ENCODE results near the gene TP53. TPM values are rescaled to one million over a fixed set of nuclear protein-coding genes. Genes with fewer than 3 reads are reported as not detected.

TP53 gene
- total RNA-seq, 5 donors from 2014 or later (not counting 1 experiment from before 2014, with no cell fraction given): 65.1 to 108 (median 93.5) TPM

DNA sequence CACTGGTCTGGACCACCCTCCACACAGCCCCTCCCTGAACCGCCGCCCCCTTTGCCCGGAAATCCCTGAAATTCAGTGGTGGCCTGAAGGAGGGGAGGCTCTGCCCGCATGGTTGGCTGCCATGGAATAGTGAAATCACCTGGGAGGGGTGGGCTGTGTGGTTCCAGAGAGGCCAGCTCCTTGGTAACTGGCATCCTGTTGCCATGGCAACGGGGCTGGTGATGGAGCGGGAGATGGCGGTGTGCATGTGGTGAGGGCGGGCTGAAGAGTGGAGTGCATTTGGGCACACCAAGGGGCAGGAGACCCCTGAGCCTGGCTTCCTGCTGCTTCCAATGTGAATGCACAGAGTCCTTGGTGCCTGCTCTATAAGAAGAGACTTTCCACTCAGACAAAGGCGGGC, 20.2 kb upstream of the TP53 start:
- Histone ChIP-seq H3K36me3 (ENCODE audit: control insufficient read depth in 2 of 2, extremely low read depth in 1 of 2, insufficient read depth in 1 of 2, low read length in 1 of 2) (peaks cover 7% of the 10 kb centered on the region in 2 donors), H3K27me3 (replicated peaks in 1 of 2; ENCODE audit: control insufficient read depth in 2 of 2, extremely low read depth in 1 of 2, insufficient read depth in 2 of 2, low read length in 1 of 2) (peaks cover 0 to 90% of the 10 kb centered on the region in 2 experiments), H3K4me1 (ENCODE audit: control insufficient read depth in 1 of 2, extremely low read depth in 1 of 2, insufficient read depth in 2 of 2, low read length in 2 of 2) (peaks cover 3 to 22% of the 10 kb centered on the region in 2 experiments), H3K4me3 (ENCODE audit: control insufficient read depth in 1 of 2, extremely low read depth in 1 of 2, low read length in 1 of 2) (no peak overlapping the region), H3K9me3 (no peaks in the 10 kb centered on the region), H3K27ac (ENCODE audit: low read length) (no peak overlapping the region)
- POLR2A ChIA-PET: interaction anchor here in 1 of 2 donors (0.5 kb wide), 1 partner anchor 24 kb away, joined by 5 read pairs; no protein-coding TSS in a partner anchor
- Mint-ChIP-seq H3K27ac (no peak overlapping the region), H3K9me3 (no peaks in the 10 kb centered on the region), H3K36me3 (peaks cover 12% of the 10 kb centered on the region), H3K4me3 (no peak overlapping the region), H3K4me1 (peaks cover 28 to 37% (median 37%) of the 10 kb centered on the region in 3 donors), H3K27me3 (peaks cover 56 to 72% of the 10 kb centered on the region in 2 donors)
- DNase-seq (peak in 1 of 35 experiments; percentile 1), ATAC-seq (replicated peaks in 1 of 4) (no peak)
- CTCF ChIA-PET: no interaction called here
- 77% methylated on average over 5 of the region's 9 CpGs for WGBS (ENCODE audit: insufficient coverage)

DNA sequence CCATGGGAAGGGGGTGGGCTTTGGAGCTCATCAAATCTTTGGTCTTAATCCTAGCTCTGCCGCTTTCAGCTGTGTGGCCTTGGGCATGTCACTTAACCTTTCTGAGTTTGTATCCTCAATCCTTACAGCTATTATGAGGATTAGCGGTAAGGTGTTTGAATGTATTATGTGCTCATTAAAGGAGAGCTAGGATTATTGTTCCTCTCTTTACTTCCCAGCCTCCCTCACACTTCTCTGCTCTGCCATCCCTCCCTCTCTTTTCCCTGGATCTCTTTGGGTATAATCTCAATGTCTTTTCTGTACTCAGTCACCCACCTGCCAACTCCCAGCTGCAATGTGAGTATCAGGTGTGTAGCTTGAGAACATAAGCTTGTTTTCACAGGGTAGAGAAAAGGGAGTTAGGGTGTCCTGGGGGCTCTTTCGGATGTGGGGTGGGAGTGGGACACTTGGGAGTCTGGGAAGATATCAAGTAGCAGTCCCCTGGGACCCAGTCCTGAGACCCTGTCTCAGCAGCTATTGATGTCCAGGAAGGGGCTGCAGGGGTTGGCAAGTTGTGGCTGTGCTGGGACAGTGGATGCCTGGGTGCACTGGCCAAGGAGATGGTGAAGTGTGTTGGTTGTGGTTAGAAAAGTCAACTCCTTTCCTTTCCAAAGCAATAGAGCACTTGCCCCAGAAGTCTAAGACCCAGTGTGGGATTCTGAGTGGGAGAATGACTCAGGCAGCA, 19.5 kb upstream of the TP53 start:
- peaks cover 0 to 90% of the 10 kb centered on the region in 2 experiments for H3K27me3 ChIP-seq (replicated peaks in 1 of 2; ENCODE audit: control insufficient read depth in 2 of 2, extremely low read depth in 1 of 2, insufficient read depth in 2 of 2, low read length in 1 of 2)
- H3K36me3 Mint-ChIP-seq: peaks cover 18% of the 10 kb centered on the region
- no peak overlapping the region for H3K27ac ChIP-seq (ENCODE audit: low read length)
- ChIA-PET CTCF (interaction anchor here in 1 of 2 donors (0.5 kb wide), 1 partner anchor 78 kb away, joined by 3 read pairs; no protein-coding TSS in a partner anchor), POLR2A (no interaction called here)
- H3K9me3 ChIP-seq: no peaks in the 10 kb centered on the region
- H3K4me1 Mint-ChIP-seq: peaks cover 27 to 37% (median 33%) of the 10 kb centered on the region in 3 donors
- H3K27ac Mint-ChIP-seq: no peak overlapping the region
- ATAC-seq (replicated peaks in 1 of 4) (no peak), DNase-seq (no peak)
- H3K27me3 Mint-ChIP-seq: peaks cover 55 to 72% of the 10 kb centered on the region in 2 donors
- H3K4me1 ChIP-seq (ENCODE audit: control insufficient read depth in 1 of 2, extremely low read depth in 1 of 2, insufficient read depth in 2 of 2, low read length in 2 of 2): peaks cover 3 to 22% of the 10 kb centered on the region in 2 experiments
- peak overlapping the region in 1 of 3 donors; percentile 66 for H3K4me3 Mint-ChIP-seq
- 92% methylated on average over 1 of the region's 3 CpGs for WGBS (ENCODE audit: insufficient coverage)
- H3K36me3 ChIP-seq (ENCODE audit: control insufficient read depth in 2 of 2, extremely low read depth in 1 of 2, insufficient read depth in 1 of 2, low read length in 1 of 2): peaks cover 7 to 12% of the 10 kb centered on the region in 2 donors
- no peak overlapping the region for H3K4me3 ChIP-seq (ENCODE audit: control insufficient read depth in 1 of 2, extremely low read depth in 1 of 2, low read length in 1 of 2)
- H3K9me3 Mint-ChIP-seq: no peaks in the 10 kb centered on the region

DNA sequence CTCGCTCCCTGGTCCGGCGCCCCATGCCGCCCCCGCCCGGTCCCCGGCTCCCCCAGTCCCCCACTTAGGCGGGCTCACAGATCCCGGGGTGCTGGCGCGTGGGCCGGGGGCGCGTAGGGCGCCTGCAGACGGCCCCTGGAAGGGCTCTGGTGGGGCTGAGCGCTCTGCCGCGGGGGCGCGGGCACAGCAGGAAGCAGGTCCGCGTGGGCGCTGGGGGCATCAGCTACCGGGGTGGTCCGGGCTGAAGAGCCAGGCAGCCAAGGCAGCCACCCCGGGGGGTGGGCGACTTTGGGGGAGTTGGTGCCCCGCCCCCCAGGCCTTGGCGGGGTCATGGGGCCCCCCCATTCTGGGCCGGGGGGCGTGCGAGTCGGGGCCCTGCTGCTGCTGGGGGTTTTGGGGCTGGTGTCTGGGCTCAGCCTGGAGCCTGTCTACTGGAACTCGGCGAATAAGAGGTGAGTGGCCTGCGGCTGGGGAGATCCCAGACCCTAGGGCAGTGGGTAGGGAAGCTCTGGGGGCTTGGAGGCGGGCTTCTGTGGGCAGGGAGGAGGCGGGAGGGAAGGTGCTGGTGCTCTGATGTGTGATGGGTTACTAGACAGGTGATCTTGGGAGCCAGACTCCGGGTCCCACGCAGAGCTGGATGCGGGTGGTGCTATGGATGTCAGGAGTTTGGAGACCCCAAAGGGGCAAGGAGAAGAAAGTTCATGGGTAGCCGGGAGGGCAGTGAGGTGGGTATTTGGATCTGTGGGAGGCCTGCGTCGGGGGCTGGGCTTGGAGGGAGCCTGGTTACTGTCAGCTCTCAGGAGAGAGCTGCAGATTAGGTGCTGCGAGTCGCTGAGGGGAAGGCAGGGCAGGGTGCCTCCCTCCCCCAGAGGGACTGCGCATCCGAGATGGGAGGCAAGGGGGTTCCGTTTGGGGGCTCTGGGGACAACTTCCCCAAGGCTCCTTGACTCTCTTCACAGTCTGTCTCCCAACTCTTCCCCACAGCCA, 18.3 kb upstream of the TP53 start:
- Histone ChIP-seq H3K27ac (ENCODE audit: low read length) (no peak overlapping the region), H3K4me3 (ENCODE audit: control insufficient read depth in 1 of 2, extremely low read depth in 1 of 2, low read length in 1 of 2) (no peak overlapping the region), H3K4me1 (ENCODE audit: control insufficient read depth in 1 of 2, extremely low read depth in 1 of 2, insufficient read depth in 2 of 2, low read length in 2 of 2) (peaks cover 2 to 22% of the 10 kb centered on the region in 2 experiments), H3K27me3 (replicated peaks in 1 of 2; ENCODE audit: control insufficient read depth in 2 of 2, extremely low read depth in 1 of 2, insufficient read depth in 2 of 2, low read length in 1 of 2) (peaks cover 0 to 96% of the 10 kb centered on the region in 2 experiments), H3K9me3 (no peaks in the 10 kb centered on the region), H3K36me3 (ENCODE audit: control insufficient read depth in 2 of 2, extremely low read depth in 1 of 2, insufficient read depth in 1 of 2, low read length in 1 of 2) (peaks cover 7 to 22% of the 10 kb centered on the region in 2 donors)
- ATAC-seq (replicated peaks in 1 of 4): peak; percentile 36 to 54 (median 41)
- peak overlapping the region; percentile 10 to 66 (median 46) for H3K4me3 Mint-ChIP-seq
- peak overlapping the region in 1 of 2 donors; percentile 28 for H3K27ac Mint-ChIP-seq
- peaks cover 22 to 30% (median 28%) of the 10 kb centered on the region in 3 donors for H3K4me1 Mint-ChIP-seq
- H3K27me3 Mint-ChIP-seq: peaks cover 47 to 65% of the 10 kb centered on the region in 2 donors
- H3K36me3 Mint-ChIP-seq: peaks cover 29% of the 10 kb centered on the region
- no peaks in the 10 kb centered on the region for H3K9me3 Mint-ChIP-seq
- DNase-seq: no peak
- ChIA-PET CTCF (interaction anchor here (0.5 to 0.6 kb wide), 3 partner anchors 17 to 80 kb away, joined by 3 to 5 read pairs (median 4); no protein-coding TSS in a partner anchor), POLR2A (no interaction called here)
- WGBS (ENCODE audit: insufficient coverage): 5% methylated on average over 47 of the region's 50 CpGs

DNA sequence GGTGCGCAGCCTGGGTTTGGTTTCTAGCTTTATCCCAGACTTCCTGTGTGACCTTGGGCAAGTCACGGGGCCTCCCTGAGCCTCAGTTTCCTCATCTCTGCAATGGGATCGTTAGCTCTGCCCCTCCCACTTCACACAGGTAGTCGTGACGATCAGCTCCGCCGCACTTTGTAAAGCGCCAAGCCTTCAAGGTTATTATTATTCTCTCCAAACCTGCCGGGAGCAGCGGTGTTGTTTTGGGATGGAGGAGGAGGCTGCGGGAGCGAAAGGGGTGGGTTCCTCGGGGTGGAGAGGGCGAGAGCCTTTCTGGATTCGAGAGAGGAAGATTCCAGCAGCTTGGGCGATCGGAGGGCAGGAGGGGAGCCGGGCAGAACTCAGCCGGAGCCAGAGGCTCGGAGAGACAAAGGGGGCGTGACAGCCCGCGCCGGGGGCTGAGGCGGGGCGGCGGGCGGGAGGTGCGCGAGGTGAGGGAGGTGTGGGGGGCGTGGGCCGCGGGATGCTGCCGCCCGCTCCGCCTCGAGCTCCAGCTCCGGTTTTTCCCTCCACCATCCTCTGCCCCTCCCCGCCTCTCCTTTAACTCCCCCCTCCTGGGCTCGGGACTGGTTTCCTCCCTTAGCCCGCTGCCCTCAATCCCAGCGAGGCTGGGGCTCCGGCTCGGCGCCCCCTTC, 17.4 kb upstream of the TP53 start, which contains the start of gene EFNB3:
Gene EFNB3, plus strand, starts transcription at position 602 of the 668 bp plus-strand sequence. CDS start 397 bp downstream, outside the sequence.
- peak within 1 kb of the TSS in 1 of 2 donors; percentile 28 for H3K27ac Mint-ChIP-seq

DNA sequence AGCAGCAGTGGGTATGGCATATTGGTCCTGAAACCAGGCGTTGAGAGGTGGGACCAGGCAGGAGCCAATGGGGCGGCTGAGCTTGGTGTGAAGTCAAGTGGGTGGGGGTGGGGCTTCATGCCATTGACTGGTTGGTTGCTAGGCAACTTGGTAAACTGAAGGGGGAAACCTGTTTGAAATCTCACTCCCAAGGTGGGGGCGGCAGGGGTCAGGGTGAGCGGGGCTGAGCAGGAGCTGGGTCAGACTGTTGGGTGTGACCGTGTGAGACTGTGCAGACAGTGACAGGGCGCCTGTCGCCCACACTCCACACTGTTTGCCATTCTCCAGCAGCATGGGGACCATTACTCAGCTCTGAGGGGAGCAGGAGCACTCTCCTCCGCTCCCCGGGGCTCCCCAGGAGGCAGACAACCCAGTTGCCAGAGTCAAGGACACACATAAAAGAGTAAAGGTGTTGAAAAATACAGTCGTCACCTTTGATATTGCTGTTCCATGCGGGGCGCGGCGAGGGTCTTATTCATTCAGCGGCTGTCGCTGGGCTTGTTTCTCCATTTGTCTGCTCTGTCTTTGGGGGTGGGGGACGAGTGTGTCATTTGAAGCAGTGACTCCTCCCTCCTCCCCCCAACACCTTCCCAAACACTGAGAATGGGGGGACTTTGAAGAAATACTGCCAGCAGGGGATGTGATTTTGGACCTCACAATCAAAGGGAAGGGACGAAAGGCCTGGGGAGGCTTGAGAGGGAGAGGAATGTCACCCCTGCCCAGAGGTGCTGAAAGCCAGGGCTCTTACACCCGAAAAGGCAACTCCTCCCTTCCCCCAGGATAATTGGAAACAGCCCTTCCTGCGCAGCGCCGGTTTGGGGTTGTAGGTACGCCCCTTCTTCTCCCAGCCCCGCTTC, 16.5 kb upstream of the TP53 start:
- WGBS (ENCODE audit: insufficient coverage): 73% methylated on average over 11 of the region's 24 CpGs
- no peaks in the 10 kb centered on the region for H3K9me3 ChIP-seq
- H3K27ac ChIP-seq (ENCODE audit: low read length): no peak overlapping the region
- peaks cover 0 to 18% of the 10 kb centered on the region in 2 experiments for H3K4me1 ChIP-seq (ENCODE audit: control insufficient read depth in 1 of 2, extremely low read depth in 1 of 2, insufficient read depth in 2 of 2, low read length in 2 of 2)
- no peaks in the 10 kb centered on the region for H3K9me3 Mint-ChIP-seq
- ChIA-PET CTCF (no interaction called here), POLR2A (no interaction called here)
- H3K36me3 ChIP-seq (ENCODE audit: control insufficient read depth in 2 of 2, extremely low read depth in 1 of 2, insufficient read depth in 1 of 2, low read length in 1 of 2): peaks cover 7 to 23% of the 10 kb centered on the region in 2 donors
- peak overlapping the region; percentile 21 to 88 (median 70) for H3K4me3 Mint-ChIP-seq
- H3K27ac Mint-ChIP-seq: no peak overlapping the region
- ATAC-seq (replicated peaks in 1 of 4) (peak in 1 of 4 experiments; percentile 56), DNase-seq (peak in 1 of 35 experiments; percentile 33)
- H3K27me3 Mint-ChIP-seq: peaks cover 39 to 57% of the 10 kb centered on the region in 2 donors
- peaks cover 31% of the 10 kb centered on the region for H3K36me3 Mint-ChIP-seq
- H3K27me3 ChIP-seq (replicated peaks in 1 of 2; ENCODE audit: control insufficient read depth in 2 of 2, extremely low read depth in 1 of 2, insufficient read depth in 2 of 2, low read length in 1 of 2): peaks cover 0 to 83% of the 10 kb centered on the region in 2 experiments
- no peak overlapping the region for H3K4me3 ChIP-seq (ENCODE audit: control insufficient read depth in 1 of 2, extremely low read depth in 1 of 2, low read length in 1 of 2)
- peaks cover 16 to 21% (median 17%) of the 10 kb centered on the region in 3 donors for H3K4me1 Mint-ChIP-seq

More for the DNA sequence above, 17.4 kb upstream of the TP53 start, which contains the start of gene EFNB3:
- H3K4me1 Mint-ChIP-seq: peaks cover 16 to 22% (median 20%) of the 10 kb centered on the region in 3 donors
- peaks cover 0 to 18% of the 10 kb centered on the region in 2 experiments for H3K4me1 ChIP-seq (ENCODE audit: control insufficient read depth in 1 of 2, extremely low read depth in 1 of 2, insufficient read depth in 2 of 2, low read length in 2 of 2)
- CTCF ChIA-PET: no interaction called here
- peaks cover 31% of the 10 kb centered on the region for H3K36me3 Mint-ChIP-seq
- DNase-seq (peak in 1 of 35 experiments; percentile 28), ATAC-seq (replicated peaks in 1 of 4) (peak; percentile 43 to 64 (median 54))
- peak within 1 kb of the TSS in 1 of 2 donors; percentile 52 for H3K4me3 ChIP-seq (ENCODE audit: control insufficient read depth in 1 of 2, extremely low read depth in 1 of 2, low read length in 1 of 2)
- H3K27ac ChIP-seq (ENCODE audit: low read length): no peak within 1 kb of the TSS
- H3K36me3 ChIP-seq (ENCODE audit: control insufficient read depth in 2 of 2, extremely low read depth in 1 of 2, insufficient read depth in 1 of 2, low read length in 1 of 2): peaks cover 7 to 23% of the 10 kb centered on the region in 2 donors
- peaks cover 0 to 91% of the 10 kb centered on the region in 2 experiments for H3K27me3 ChIP-seq (replicated peaks in 1 of 2; ENCODE audit: control insufficient read depth in 2 of 2, extremely low read depth in 1 of 2, insufficient read depth in 2 of 2, low read length in 1 of 2)
- WGBS (ENCODE audit: insufficient coverage): 4% methylated on average over 15 of the region's 45 CpGs
- no peaks in the 10 kb centered on the region for H3K9me3 Mint-ChIP-seq
- peak within 1 kb of the TSS; percentile 56 to 88 (median 70) for H3K4me3 Mint-ChIP-seq
- POLR2A ChIA-PET: no interaction called here
- H3K27me3 Mint-ChIP-seq: peaks cover 41 to 58% of the 10 kb centered on the region in 2 donors
- no peaks in the 10 kb centered on the region for H3K9me3 ChIP-seq
